Non-pigmented ciliary epithelial cell (primary cell): ENCODE results near the gene KCNIP4.

Experiments
- DNase-seq: peaks from one replicate; pipeline ENCODE4 v3.0.0-alpha.2; 2010; ENCODE audit warnings: low read depth

KCNIP4 gene

GRCh38 chr4:21454831-21455230, 493.7 kb downstream of the KCNIP4 start:
- no peak for DNase-seq

DNA sequence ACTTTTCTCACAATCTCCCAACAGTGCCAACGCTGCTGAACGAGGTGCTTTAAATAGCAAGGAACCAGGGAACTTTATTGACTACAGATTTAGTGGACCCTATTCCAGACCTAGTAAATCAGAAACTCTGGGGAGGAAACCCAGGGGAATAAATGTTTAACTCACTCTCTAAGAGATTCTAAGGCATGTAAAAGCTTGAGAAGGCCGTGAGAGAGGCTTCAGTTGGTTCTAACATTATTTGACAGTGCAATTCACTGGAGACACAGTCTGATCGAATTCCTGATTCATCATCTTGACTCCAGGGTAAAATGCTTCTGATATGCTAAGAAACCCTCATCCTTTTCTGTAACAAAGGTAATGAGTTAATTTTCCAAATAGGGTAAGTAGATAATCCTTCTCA, 494.4 kb downstream of the KCNIP4 start:
- DNase-seq = no peak

- no peak for DNase-seq
Observed at GRCh38 chr4:21452931-21453330, 495.6 kb downstream of the KCNIP4 start.

DNA sequence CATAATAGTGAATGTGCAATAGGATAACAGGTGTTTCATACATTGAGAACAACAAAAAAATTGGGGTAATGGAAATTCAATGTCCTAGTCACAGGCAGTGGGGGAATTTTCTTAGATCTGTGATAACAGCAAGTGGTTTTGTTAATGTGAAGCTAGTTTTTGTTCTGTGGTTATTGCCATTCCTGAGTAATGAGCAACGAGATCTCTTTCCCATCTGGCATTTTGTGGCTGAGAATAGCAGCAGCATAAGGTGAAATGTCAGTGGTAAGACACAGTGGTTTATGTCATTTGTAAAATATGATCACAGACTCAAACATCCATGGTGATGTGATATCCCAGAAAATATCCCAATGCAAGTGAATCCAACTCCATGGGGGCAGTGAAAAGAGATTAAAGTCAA, 497.5 kb downstream of the KCNIP4 start:
- peak; percentile 94 for DNase-seq

DNA sequence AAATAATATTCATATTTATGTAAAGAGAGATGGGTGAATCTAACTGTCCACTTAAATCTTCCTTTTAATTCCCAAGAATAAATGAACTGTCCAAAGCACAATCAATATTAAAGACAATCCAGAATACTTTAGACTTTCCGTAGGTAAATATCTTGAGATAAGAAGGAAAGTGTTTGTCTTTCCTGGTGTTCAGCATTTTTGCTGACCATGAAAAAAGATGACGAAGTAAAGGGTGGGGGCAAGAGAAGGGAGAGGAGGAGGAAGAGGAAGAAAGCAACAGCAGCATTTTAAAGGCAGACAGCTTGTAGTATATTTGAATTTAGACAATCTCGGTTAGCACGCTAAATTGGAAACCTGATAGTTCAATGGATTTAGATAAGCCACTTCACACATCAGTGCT, 498.2 kb downstream of the KCNIP4 start:
- DNase-seq = no peak

GRCh38 chr4:21447301-21448054, 501.1 kb downstream of the KCNIP4 start:
- no peak for DNase-seq

DNA sequence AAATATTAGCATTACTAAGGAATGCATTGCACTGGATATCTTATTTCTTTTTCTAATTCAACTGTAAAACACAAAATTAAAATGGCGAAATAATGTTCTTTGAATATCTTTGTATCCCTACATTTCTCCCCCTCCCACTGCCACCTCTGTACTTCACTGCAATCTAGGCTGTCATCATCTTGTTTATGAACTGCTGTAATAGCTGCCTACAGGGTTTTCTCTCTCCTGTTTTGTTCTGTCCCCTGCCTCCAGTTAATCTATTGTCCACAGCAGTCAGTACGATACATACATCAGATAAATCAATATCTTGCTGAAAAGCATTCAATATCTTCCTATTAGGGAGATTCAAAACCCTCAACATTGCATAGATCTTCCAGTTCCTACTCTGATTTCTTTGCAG, 528.4 kb downstream of the KCNIP4 start:
- no peak for DNase-seq

- no peak for DNase-seq
Observed at GRCh38 chr4:21415728-21416127, 532.8 kb downstream of the KCNIP4 start.

GRCh38 chr4:21413807-21414370, 534.7 kb downstream of the KCNIP4 start:
- DNase-seq = no peak

GRCh38 chr4:21411086-21411485, 537.5 kb downstream of the KCNIP4 start:
- no peak for DNase-seq

DNA sequence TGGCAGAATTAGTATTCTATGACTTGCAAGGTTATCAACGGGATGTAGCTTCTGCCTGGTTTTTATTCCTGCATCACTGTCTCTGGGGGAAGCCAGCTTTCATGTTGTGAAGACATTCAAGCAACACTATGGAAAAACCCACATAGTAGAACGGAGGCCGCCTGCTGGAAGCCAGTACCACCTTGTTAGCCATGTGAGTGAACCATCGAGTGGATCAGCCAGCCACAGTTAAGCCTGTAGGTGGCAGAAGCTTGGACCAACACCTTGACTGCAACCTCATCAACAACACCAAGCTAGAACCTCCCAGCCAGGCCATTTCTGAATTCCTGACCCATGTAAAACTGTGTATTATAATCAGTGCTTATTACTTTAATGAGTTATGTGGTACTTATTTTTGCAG, 538.2 kb downstream of the KCNIP4 start:
- no peak for DNase-seq

- no peak for DNase-seq
Observed at GRCh38 chr4:21387683-21388082, 560.9 kb downstream of the KCNIP4 start.

DNA sequence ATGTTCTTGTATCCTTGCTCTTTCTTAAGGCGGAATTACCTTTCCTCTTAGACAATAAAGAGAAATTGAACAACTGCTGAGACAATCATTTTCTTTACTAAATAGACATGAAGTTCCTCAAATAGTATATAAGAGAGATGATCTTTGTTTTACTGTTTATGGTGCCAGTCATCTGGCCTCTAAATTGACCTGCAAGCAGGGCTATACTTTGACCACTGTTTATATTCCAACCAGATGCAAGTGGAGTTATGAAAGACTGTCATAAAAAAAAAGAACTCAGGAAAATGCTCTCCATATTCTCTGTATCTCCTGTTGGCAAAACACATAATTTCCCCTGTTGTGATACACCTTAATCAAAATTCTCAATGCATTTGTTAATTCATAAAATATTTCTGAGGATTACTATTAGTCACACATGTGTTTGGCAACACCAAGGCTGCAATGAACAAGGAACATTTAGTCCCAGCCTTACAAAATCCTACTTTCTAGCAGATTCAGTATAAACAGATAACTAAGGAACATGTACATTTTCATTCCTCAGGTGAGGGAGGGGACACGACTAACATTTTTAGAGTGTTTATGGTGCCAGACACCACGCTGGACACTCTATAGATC, 562.3 kb downstream of the KCNIP4 start:
- no peak for DNase-seq

GRCh38 chr4:21385706-21386105, 562.9 kb downstream of the KCNIP4 start:
- no peak for DNase-seq

- DNase-seq = no peak
Observed at GRCh38 chr4:21384609-21385008, 564.0 kb downstream of the KCNIP4 start.

- DNase-seq = no peak
Observed at GRCh38 chr4:21380861-21381260, 567.7 kb downstream of the KCNIP4 start.

- no peak for DNase-seq
Observed at GRCh38 chr4:21377046-21377445, 571.5 kb downstream of the KCNIP4 start.

- DNase-seq = no peak
Observed at GRCh38 chr4:21376176-21376575, 572.4 kb downstream of the KCNIP4 start.

- no peak for DNase-seq
Observed at GRCh38 chr4:21374641-21375368, 573.8 kb downstream of the KCNIP4 start.

DNA sequence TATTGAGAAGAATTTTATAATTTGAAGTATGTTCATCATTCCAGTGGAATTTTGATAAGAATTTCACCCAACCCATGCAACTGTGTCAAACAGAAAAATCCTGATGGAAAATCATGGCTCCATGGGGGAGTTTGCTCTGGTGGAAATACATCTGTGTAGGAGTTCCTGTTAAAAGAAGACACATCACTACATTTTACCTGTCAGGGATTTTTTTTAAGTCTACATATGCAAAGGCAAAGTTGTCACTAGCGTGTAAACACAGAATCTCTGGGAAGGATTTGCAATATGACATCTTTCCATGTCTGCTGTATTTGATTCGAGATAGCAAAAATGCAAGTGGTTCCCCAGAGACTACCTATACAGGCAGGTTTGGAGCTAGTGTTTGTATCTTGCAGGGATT, 581.0 kb downstream of the KCNIP4 start:
- no peak for DNase-seq

DNA sequence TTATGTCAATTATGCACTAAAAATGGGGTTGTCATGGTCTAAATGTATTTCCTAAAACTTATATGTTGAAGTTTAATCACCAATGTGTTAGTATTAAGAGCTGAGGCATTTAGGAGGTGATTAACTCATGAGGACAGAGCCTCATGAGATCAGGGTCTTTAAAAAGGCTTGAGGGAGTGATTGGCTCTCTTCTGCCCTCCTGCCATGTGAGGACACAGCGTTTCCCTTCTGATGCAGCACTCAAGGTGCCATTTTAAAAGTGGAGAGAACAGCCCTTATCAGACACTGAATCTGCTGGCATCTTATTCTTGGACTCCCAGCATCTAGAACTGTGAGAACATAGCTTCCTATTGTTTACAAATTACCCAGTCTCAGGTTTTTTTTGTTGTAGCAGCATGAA, 581.7 kb downstream of the KCNIP4 start:
- no peak for DNase-seq

- no peak for DNase-seq
Observed at GRCh38 chr4:21366312-21366711, 582.3 kb downstream of the KCNIP4 start.

DNA sequence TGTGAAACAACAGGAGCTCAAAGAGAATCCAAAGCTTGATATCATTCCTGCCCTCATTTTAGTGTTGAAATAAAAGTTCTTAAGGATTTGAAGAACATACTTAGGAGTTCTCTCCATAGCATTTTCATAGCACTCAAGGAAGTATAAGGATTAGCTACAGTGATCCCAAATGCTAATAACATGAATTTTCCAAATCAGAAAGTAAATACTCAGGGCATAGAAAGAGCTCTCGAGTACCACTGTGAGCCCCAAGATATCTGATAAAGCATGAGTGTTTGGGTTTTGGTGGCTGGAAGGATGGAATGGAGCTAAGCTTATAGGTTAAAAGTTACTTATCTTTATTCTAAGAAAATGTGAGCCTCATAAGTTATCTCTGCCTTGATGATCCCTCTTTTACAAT, 584.9 kb downstream of the KCNIP4 start:
- no peak for DNase-seq
